ENCODE measurements around the gene TMEM184A. TPM values are rescaled to one million over a fixed set of nuclear protein-coding genes. Genes with fewer than 3 reads are reported as not detected.

The TMEM184A gene
- total and polyA plus RNA-seq, 7 donors, result 0.28 to 60.3 (median 9.3) TPM; not detected in 3

DNA sequence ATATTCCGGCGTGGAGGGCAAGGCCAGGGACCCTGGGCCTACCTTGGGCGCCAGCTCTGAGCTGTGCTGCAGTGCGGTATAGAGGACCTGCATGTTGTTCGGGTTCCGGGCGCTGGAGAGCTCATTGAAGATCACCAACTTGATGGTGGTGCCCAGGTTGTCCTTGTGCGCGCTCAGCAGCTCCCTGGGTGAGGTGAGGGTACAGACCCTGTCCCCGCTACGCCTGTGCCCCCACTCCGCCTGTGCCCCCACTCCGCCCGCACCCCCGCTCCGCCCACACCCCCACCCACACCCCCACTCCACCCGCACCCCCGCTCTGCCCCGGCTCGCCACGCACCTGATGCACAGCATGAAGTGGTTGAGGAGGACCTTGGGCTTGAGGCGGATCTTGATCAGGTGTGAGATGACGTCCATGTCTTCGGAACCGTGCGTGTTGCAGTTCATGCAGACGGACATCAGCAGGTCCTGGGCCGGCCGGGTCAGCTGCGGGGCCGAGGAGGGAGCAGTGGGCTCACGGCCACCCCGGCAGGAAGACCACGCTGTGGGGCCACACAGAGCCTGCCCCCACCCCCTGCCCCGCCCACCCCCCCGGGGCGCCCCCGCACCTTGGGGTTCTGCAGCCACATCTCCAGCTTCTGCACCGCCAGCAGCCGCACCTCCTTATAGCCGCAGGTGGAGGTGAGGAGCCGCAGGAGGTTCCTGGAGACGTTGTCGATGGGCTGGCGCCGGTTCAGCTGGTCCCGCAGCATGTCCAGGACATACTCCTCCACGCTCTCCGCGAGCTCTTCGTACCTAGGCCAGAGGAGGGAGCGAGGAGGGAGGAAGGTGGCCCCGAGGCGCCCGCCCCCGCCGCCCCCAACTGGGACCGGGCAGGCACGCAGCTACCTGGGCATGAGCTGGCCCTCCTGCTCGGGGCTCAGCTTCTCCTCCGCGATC, 57.4 kb downstream of the TMEM184A start:
- 95 to 97% methylated on average over 62 of the region's 62 CpGs for WGBS, 2 donors

DNA sequence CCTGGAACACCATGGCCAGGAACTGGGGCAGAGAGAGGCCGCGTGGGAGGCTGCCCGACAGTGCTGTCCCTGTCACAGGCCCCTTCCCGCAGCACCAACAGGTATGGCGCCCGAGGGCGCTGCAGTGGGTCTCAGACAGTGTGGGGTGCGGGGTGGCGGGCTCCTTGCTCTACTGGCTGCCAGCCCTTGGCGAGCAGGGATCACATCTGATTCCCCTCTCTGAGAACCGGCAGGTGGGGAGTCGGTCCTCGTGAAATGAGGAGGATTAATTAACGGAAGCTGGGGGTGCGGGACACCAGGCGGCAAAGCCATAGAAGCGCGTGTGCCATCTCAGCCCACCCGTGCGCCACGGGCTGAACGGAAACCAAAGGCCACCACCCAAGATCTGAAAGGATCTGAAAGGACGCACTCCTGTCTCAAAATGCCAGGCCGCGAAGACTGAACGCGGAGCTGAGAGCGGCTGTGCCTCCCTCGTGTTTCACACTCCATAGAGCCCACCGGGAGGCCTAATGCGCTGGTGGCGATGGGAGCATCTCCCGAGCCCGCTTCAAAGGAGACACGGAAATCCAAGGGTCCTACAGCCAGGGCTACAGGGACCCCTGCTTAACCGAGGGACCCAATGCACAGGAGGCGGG, 58.6 kb downstream of the TMEM184A start:
- Histone ChIP-seq H3K9me3 (no peaks in the 10 kb centered on the region), H3K4me3 (no peak overlapping the region), H3K36me3 (peaks cover 36 to 99% (median 59%) of the 10 kb centered on the region in 4 donors), H3K4me1 (peaks cover 0 to 11% (median 7%) of the 10 kb centered on the region in 4 donors), H3K27me3 (no peaks in the 10 kb centered on the region), H3K27ac (no peak overlapping the region)
- intact Hi-C loops (cut with DNase I), result no loop called here
- DNase-seq, result no peak
- whole genome bisulfite sequencing, 2 donors, result 96 to 97% methylated on average over 37 of the region's 37 CpGs
- no peak for TF ChIP-seq EP300 (IDR thresholded peaks at IDR 0.05)
- TF ChIP-seq, protein P1, sequence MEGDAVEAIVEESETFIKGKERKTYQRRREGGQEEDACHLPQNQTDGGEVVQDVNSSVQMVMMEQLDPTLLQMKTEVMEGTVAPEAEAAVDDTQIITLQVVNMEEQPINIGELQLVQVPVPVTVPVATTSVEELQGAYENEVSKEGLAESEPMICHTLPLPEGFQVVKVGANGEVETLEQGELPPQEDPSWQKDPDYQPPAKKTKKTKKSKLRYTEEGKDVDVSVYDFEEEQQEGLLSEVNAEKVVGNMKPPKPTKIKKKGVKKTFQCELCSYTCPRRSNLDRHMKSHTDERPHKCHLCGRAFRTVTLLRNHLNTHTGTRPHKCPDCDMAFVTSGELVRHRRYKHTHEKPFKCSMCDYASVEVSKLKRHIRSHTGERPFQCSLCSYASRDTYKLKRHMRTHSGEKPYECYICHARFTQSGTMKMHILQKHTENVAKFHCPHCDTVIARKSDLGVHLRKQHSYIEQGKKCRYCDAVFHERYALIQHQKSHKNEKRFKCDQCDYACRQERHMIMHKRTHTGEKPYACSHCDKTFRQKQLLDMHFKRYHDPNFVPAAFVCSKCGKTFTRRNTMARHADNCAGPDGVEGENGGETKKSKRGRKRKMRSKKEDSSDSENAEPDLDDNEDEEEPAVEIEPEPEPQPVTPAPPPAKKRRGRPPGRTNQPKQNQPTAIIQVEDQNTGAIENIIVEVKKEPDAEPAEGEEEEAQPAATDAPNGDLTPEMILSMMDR (IDR thresholded peaks at IDR 0.05), result no peak
- TF ChIP-seq POLR2A (IDR thresholded peaks at IDR 0.05), result no peak
- TF ChIP-seq POLR2AphosphoS5 (IDR thresholded peaks at IDR 0.05), result no peak

More for the DNA sequence above, 57.4 kb downstream of the TMEM184A start:
- no peak for TF ChIP-seq EP300 (IDR thresholded peaks at IDR 0.05)
- no peak for TF ChIP-seq POLR2A (IDR thresholded peaks at IDR 0.05)
- TF ChIP-seq POLR2AphosphoS5 (IDR thresholded peaks at IDR 0.05), result no peak
- TF ChIP-seq, protein P1 (IDR thresholded peaks at IDR 0.05), result no peak
- no peak for DNase-seq
- intact Hi-C loops (cut with DNase I), result no loop called here
- Histone ChIP-seq H3K4me1 (peaks cover 0 to 24% (median 19%) of the 10 kb centered on the region in 4 donors), H3K27ac (no peak overlapping the region), H3K36me3 (peaks cover 38 to 92% (median 62%) of the 10 kb centered on the region in 4 donors), H3K9me3 (no peaks in the 10 kb centered on the region), H3K4me3 (no peak overlapping the region), H3K27me3 (no peaks in the 10 kb centered on the region)

DNA sequence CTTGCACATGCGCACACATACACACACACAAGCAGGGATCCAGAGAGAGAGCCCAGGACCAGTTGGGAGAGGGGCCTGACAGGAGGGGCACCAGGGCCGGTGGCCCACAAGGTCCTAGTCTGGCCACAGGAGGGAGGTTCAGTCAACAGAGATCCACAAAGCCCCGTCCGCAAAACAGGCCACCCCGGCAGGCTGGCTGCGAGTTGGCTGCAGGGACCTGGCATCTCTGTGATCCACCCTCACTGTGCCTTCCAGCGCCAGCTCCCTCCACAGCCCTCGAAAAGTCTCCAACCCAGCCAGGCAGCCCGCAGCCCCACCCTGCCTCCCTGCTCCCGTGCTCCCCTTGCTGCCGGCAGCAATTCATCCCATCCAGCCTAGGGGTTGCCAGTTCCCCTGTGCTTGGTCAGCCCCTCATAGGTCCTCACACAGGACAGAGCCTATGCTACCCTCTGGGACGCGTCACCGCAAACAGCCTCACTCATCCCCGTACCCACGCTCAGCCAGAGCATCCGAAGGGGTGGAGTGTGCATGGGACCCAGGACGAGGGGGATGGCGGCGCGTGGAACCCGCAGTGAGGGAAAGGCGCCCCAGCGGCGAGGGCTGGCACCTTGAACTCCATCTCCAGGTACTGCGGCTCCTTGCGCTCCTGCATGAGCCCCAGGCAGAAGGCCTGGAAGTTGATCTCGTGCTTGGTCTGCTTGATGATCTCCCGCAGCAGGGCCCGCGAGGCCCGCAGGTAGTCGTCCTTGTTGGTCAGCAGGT, 59.3 kb downstream of the TMEM184A start:
- Histone ChIP-seq H3K4me1 (peaks cover 0 to 5% (median 1%) of the 10 kb centered on the region in 4 donors), H3K9me3 (no peaks in the 10 kb centered on the region), H3K4me3 (no peak overlapping the region), H3K27me3 (no peaks in the 10 kb centered on the region), H3K36me3 (peaks cover 29 to 99% (median 60%) of the 10 kb centered on the region in 4 donors), H3K27ac (no peak overlapping the region)
- intact Hi-C loops (cut with DNase I), result no loop called here
- 96 to 97% methylated on average over 33 of the region's 33 CpGs for WGBS, 2 donors
- TF ChIP-seq EP300 (IDR thresholded peaks at IDR 0.05) (no peak), POLR2AphosphoS5 (IDR thresholded peaks at IDR 0.05) (no peak), POLR2A (IDR thresholded peaks at IDR 0.05) (no peak)
- TF ChIP-seq, protein P1 (IDR thresholded peaks at IDR 0.05), result no peak
- DNase-seq, result no peak

DNA sequence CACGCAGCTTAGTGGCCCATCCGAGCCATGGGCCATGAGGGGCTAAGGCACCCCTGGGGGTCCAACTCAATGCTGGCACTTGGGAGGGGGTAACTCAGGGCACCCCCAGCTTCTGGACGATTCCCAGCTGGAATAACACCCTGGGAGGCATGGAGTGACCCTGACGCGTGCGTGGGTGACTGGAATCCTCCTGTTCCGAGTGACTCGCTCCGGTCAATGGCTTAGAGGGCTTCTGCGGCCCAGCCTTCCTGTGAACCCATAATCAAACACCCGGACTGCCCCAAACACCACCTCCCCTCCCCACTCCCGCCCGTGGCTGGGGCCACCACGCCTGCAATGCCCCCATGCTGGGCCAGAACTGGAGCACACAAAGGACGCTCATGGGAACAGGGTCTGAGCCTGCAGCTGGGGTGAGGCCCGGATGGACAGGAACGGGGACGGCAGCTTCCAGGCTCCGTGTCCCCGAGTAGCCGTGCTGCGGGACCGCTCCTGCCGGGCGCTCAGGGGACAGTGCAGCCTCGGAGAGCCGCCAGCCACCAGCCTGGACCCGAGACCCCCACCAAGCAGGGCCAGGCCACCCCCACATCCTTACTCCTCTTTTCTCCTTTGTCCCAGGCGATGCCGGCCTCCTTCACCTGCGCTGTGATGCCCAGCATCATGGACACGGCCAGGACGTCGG, 60.3 kb downstream of the TMEM184A start:
- whole genome bisulfite sequencing, 2 donors, result 95 to 96% methylated on average over 34 of the region's 34 CpGs
- TF ChIP-seq POLR2A (IDR thresholded peaks at IDR 0.05), result no peak
- TF ChIP-seq POLR2AphosphoS5 (IDR thresholded peaks at IDR 0.05), result no peak
- TF ChIP-seq, protein P1 (IDR thresholded peaks at IDR 0.05), result no peak
- no peak for TF ChIP-seq EP300 (IDR thresholded peaks at IDR 0.05)
- intact Hi-C loops (cut with DNase I), result no loop called here
- H3K27ac ChIP-seq, result no peak overlapping the region
- no peaks in the 10 kb centered on the region for H3K4me1 ChIP-seq
- H3K9me3 ChIP-seq, result no peaks in the 10 kb centered on the region
- DNase-seq, result no peak
- peaks cover 29 to 100% (median 58%) of the 10 kb centered on the region in 4 donors for H3K36me3 ChIP-seq
- H3K27me3 ChIP-seq, result no peaks in the 10 kb centered on the region
- no peak overlapping the region for H3K4me3 ChIP-seq

Data from sigmoid colon (tissue), 7 donors.